Nephron (organoid): Measurements from ENCODE around the gene TCF7.

ENCODE experiments used
- H3K27ac Mint-ChIP-seq, 3 experiments: 2 replicates each; pipeline ENCODE4 v1.8.0; 2020; ENCODE audit warnings: mixed read lengths in 3 of 3, mild to moderate bottlenecking in 2 of 3, moderate library complexity in 1 of 3
- H3K27me3 Mint-ChIP-seq: 2 replicates; pipeline ENCODE4 v1.8.0; 2021; ENCODE audit warnings: low read depth, mild to moderate bottlenecking, moderate library complexity, mixed read lengths
- H3K36me3 Mint-ChIP-seq: 2 replicates; pipeline ENCODE4 v1.8.0; 2020; ENCODE audit warnings: low read depth, mixed read lengths
- H3K4me1 Mint-ChIP-seq: 2 replicates; pipeline ENCODE4 v1.8.0; 2020; ENCODE audit warnings: mixed read lengths
- H3K4me3 Mint-ChIP-seq, 3 experiments: 2 replicates each; pipeline ENCODE4 v1.8.0; 2020; ENCODE audit warnings: mild to moderate bottlenecking in 3 of 3, mixed read lengths in 3 of 3, moderate library complexity in 2 of 3
- H3K9me3 Mint-ChIP-seq: 2 replicates; pipeline ENCODE4 v1.8.0; 2020; ENCODE audit warnings: mixed read lengths
- TF ChIP-seq, protein P1 (sequence below), 3 experiments: fragments of 200-600 bp; sonication (generic); IDR thresholded peaks; one replicate each; pipeline ENCODE4 v1.5.0; 2021; ENCODE audit warnings: antibody characterized with exemption in 3 of 3; ENCODE audit not compliant: unreplicated experiment in 3 of 3

The TCF7 gene

DNA sequence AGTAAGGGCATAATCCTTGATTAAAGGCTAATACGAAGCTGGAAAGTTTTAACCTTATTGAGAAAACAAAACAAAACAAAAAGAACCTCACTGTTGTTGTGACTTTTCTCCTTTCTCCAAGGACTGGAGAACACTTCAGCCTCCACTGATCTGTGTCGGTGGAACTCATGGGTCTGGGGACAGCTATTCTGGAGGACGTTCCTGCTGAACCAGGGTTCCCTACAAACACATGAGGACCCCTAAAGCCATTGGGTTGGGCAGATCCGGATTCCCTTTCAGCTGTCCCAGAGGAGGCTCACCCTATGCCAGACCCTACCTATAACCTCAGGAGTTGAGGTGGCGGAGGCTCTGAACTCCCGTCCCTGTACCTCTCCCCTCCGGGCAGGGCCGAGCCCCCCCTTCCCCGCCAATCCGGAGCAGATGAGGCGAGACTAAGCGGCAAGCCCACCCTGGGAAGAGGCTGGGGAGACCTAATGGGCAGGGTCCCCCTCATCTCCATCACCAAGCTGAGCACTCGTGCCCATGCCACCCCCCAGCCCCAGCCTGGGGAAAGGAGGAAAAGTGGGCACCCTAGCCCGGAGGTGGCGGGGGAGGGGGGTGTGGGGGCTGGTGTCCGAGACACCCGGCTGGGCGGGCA, 1.6 kb upstream of the TCF7 start:
- Mint-ChIP-seq H3K27me3 (peaks cover 63% of the 10 kb centered on the region), H3K27ac (no peak overlapping the region), H3K4me3 (peak overlapping the region; percentile 42 to 64 (median 56)), H3K4me1 (peaks cover 23% of the 10 kb centered on the region), H3K9me3 (no peaks in the 10 kb centered on the region), H3K36me3 (peaks cover 4% of the 10 kb centered on the region)
- TF ChIP-seq, protein P1, sequence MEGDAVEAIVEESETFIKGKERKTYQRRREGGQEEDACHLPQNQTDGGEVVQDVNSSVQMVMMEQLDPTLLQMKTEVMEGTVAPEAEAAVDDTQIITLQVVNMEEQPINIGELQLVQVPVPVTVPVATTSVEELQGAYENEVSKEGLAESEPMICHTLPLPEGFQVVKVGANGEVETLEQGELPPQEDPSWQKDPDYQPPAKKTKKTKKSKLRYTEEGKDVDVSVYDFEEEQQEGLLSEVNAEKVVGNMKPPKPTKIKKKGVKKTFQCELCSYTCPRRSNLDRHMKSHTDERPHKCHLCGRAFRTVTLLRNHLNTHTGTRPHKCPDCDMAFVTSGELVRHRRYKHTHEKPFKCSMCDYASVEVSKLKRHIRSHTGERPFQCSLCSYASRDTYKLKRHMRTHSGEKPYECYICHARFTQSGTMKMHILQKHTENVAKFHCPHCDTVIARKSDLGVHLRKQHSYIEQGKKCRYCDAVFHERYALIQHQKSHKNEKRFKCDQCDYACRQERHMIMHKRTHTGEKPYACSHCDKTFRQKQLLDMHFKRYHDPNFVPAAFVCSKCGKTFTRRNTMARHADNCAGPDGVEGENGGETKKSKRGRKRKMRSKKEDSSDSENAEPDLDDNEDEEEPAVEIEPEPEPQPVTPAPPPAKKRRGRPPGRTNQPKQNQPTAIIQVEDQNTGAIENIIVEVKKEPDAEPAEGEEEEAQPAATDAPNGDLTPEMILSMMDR (IDR thresholded peaks at IDR 0.05; ENCODE audit: unreplicated experiment in 3 of 3), result no peak

DNA sequence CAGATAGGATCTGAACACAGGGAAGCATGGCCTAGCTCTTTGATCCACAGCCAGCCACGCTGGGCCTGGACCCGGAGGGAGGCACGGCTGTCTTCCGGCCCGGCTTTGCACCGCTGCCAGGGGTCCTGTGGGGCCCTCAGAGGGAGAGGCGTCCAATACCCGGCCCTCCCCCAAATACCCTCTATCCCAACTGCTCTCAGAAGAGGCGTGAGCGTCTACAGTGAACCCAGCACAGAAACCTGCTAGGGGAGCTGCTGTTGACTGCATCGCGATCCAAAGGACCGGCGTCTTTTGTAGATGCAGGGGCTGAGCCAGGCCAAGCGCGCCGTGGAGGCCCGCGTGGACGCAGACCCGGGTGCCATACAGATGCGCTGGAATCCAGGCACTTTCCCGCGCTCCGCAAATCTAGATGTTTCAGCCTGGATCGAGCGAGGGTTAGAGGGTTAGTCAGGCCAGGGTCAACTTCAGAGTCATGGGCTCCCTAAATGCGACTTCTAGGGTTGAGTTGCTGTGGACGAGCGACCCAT, 1.1 kb upstream of the TCF7 start:
- Mint-ChIP-seq H3K4me1 (peaks cover 22% of the 10 kb centered on the region), H3K9me3 (no peaks in the 10 kb centered on the region), H3K36me3 (peaks cover 4% of the 10 kb centered on the region), H3K27me3 (peaks cover 62% of the 10 kb centered on the region), H3K4me3 (peak overlapping the region; percentile 85 to 88 (median 87)), H3K27ac (no peak overlapping the region)
- TF ChIP-seq, protein P1 (IDR thresholded peaks at IDR 0.05; ENCODE audit: unreplicated experiment in 3 of 3), result no peak

DNA sequence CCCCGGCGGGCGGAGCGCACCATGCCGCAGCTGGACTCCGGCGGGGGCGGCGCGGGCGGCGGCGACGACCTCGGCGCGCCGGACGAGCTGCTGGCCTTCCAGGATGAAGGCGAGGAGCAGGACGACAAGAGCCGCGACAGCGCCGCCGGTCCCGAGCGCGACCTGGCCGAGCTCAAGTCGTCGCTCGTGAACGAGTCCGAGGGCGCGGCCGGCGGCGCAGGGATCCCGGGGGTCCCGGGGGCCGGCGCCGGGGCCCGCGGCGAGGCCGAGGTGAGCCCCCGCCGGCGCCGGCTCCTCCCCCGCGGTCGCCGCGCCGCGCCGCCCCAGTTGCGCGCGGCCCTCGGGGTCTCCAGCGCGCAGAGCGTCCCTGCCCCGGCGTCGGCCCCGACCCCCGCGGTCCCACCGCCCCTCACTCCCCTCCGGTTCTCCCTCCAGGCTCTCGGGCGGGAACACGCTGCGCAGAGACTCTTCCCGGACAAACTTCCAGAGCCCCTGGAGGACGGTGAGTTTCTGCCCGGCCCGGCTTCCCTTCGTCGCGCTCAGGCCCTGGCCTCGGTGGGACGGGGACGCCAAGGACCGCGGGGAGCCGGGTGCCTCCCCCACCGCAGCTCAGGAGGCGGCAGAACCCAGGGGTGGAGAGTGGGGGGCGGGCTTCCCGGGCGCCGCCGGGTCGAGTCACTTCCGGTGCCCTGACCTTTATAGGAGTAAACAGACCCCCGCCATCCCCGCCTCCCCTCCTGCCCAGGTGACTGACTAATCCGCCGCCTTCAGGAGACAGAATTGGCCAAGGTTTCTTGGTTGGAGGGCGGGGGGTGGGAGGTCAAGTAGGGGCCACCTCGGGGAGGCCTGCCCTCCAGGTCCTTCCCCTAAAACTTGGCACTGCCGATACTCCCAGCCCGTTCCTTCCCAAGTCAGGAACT, 665 bp downstream of the TCF7 start:
- TF ChIP-seq, protein P1 (IDR thresholded peaks at IDR 0.05; ENCODE audit: unreplicated experiment in 3 of 3), result no peak
- no peak overlapping the region for H3K27ac Mint-ChIP-seq
- no peaks in the 10 kb centered on the region for H3K9me3 Mint-ChIP-seq
- peaks cover 11% of the 10 kb centered on the region for H3K36me3 Mint-ChIP-seq
- peaks cover 22% of the 10 kb centered on the region for H3K4me1 Mint-ChIP-seq
- peaks cover 61% of the 10 kb centered on the region for H3K27me3 Mint-ChIP-seq
- H3K4me3 Mint-ChIP-seq, result peak overlapping the region; percentile 78 to 85 (median 82)

DNA sequence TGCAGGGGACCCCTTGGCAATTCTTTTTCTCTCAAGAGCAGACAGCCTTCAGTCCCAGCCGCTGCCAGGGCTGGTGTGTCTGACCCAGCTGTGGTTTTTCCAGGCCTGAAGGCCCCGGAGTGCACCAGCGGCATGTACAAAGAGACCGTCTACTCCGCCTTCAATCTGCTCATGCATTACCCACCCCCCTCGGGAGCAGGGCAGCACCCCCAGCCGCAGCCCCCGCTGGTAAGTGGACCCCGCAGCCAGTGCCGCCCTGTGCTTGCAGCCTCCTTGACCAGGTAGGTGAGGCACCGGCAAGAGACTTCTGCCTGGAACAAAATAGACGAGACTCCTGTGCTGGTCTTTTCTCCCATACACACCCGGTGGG, 1.3 kb downstream of the TCF7 start:
- Mint-ChIP-seq H3K9me3 (no peaks in the 10 kb centered on the region), H3K36me3 (peaks cover 15% of the 10 kb centered on the region), H3K27ac (no peak overlapping the region), H3K4me3 (peak overlapping the region; percentile 78 to 85 (median 82)), H3K27me3 (peaks cover 60% of the 10 kb centered on the region), H3K4me1 (peaks cover 21% of the 10 kb centered on the region)
- TF ChIP-seq, protein P1 (IDR thresholded peaks at IDR 0.05; ENCODE audit: unreplicated experiment in 3 of 3), result no peak

DNA sequence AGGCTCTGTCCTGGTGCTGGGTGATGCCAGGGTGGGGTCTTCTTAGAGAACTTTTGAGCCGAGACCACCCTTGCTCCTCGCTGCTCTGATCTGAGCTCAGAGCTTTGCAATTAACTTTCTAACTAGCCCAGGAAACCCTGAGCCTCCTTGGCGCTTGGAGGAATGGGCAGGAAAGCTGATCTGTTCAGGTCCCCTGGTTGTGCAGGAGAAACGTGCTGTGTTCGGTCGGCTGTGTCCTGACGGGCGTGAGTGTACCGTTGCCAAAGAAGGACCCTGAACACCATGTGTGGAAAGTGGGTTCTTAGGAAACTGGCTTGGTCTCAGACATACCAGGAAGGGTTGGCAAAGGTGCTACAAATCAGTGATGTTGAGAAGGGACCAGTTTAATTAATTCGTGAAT, 1.8 kb downstream of the TCF7 start:
- no peak overlapping the region for H3K27ac Mint-ChIP-seq
- TF ChIP-seq, protein P1 (IDR thresholded peaks at IDR 0.05; ENCODE audit: unreplicated experiment in 3 of 3), result no peak
- peaks cover 18% of the 10 kb centered on the region for H3K4me1 Mint-ChIP-seq
- no peaks in the 10 kb centered on the region for H3K9me3 Mint-ChIP-seq
- peaks cover 55% of the 10 kb centered on the region for H3K27me3 Mint-ChIP-seq
- H3K4me3 Mint-ChIP-seq, result peak overlapping the region; percentile 78 to 85 (median 82)
- peaks cover 15% of the 10 kb centered on the region for H3K36me3 Mint-ChIP-seq
